Neural cell (in vitro differentiated cells): Measurements from ENCODE around the gene ST8SIA4. TPM values are rescaled to one million over a fixed set of nuclear protein-coding genes. Genes with fewer than 3 reads are reported as not detected.

ENCODE experiments used
- H2AFZ ChIP-seq: fragments of 200-600, 300-800 bp; sonication (generic), shearing (Covaris generic); 2 replicates; pipeline ENCODE4 v1.6.0; 2014; ENCODE audit warnings: low read depth, mild to moderate bottlenecking, antibody characterized with exemption, low read length, moderate library complexity
- H3F3A ChIP-seq: fragments of 200-600 bp; shearing (Covaris generic); 2 replicates; pipeline ENCODE4 v1.6.1; 2016; ENCODE audit warnings: mild to moderate bottlenecking, moderate library complexity, mixed read lengths, antibody characterized with exemption, low read length; ENCODE audit not compliant: insufficient read depth, poor library complexity, severe bottlenecking
- H3K27ac ChIP-seq: fragments of 200-600, 300-800 bp; sonication (generic), shearing (Covaris generic); 2 replicates; pipeline ENCODE4 v1.5.1; 2014; ENCODE audit warnings: mild to moderate bottlenecking, low read length, moderate library complexity
- H3K27me3 ChIP-seq: fragments of 300-800, 200-600 bp; sonication (generic), shearing (Covaris generic); 2 replicates; pipeline ENCODE4 v1.6.0; 2014; ENCODE audit warnings: mild to moderate bottlenecking, low read depth, low read length, moderate library complexity; ENCODE audit not compliant: insufficient read depth
- H3K36me3 ChIP-seq: fragments of 300-800, 200-600 bp; sonication (generic), shearing (Covaris generic); 2 replicates; pipeline ENCODE4 v1.5.1; 2014; ENCODE audit warnings: mild to moderate bottlenecking, antibody characterized with exemption, low read length, moderate library complexity; ENCODE audit not compliant: insufficient read depth
- H3K4me2 ChIP-seq: fragments of 300-800, 200-600 bp; sonication (generic), shearing (Covaris generic); 2 replicates; pipeline ENCODE4 v1.6.0; 2014; ENCODE audit warnings: mild to moderate bottlenecking, low read length
- H3K4me3 ChIP-seq: fragments of 300-800, 200-600 bp; sonication (generic), shearing (Covaris generic); 2 replicates; pipeline ENCODE4 v1.5.1; 2014; ENCODE audit warnings: mild to moderate bottlenecking, low read length, moderate library complexity
- H3K79me2 ChIP-seq: fragments of 200-600 bp; shearing (Covaris generic); replicated peaks from 2 replicates; pipeline ENCODE4 v1.6.0; 2014; ENCODE audit warnings: mild to moderate bottlenecking, low read length, moderate library complexity; ENCODE audit not compliant: insufficient read depth
- H3K9ac ChIP-seq: fragments of 300-800, 200-600 bp; sonication (generic), shearing (Covaris generic); 2 replicates; pipeline ENCODE4 v1.6.1; 2016; ENCODE audit warnings: mild to moderate bottlenecking, low read length, mixed read lengths
- H3K9me2 ChIP-seq: fragments of 200-600 bp; shearing (Covaris generic); 2 replicates; pipeline ENCODE4 v1.6.1; 2016; ENCODE audit warnings: mild to moderate bottlenecking, low read length, mixed read lengths; ENCODE audit not compliant: insufficient read depth
- H3K9me3 ChIP-seq: fragments of 200-600, 300-800 bp; sonication (generic), shearing (Covaris generic); 2 replicates; pipeline ENCODE4 v1.6.1; 2016; ENCODE audit warnings: mild to moderate bottlenecking, mixed run types, low read length, moderate library complexity, mixed read lengths
- H4K20me1 ChIP-seq: fragments of 200-600 bp; shearing (Covaris generic); 2 replicates; pipeline ENCODE4 v1.6.1; 2016; ENCODE audit warnings: mild to moderate bottlenecking, mixed run types; ENCODE audit not compliant: insufficient read depth
- EP300 ChIP-seq: fragments of 450-650 bp; conservative IDR thresholded peaks from 2 replicates; pipeline ENCODE4 v1.6.1; 2014; ENCODE audit warnings: antibody characterized with exemption, mild to moderate bottlenecking, moderate library complexity; ENCODE audit not compliant: poor library complexity, severe bottlenecking
- EZH2 ChIP-seq: fragments of 200-600, 300-800 bp; shearing (Covaris generic), sonication (generic); IDR thresholded peaks from 2 replicates; pipeline ENCODE4 v1.6.1; 2014; ENCODE audit warnings: antibody characterized with exemption, low read length, borderline replicate concordance, mild to moderate bottlenecking; ENCODE audit not compliant: insufficient read depth, poor library complexity, severe bottlenecking
- MXI1 ChIP-seq: fragments of 450-650 bp; conservative IDR thresholded peaks from 2 replicates; pipeline ENCODE4 v1.6.1; 2014; ENCODE audit warnings: antibody characterized with exemption, mild to moderate bottlenecking; ENCODE audit not compliant: poor library complexity, severe bottlenecking
- POLR2AphosphoS5 ChIP-seq: IDR thresholded peaks from 2 replicates; pipeline ENCODE4 v1.6.1; 2012
- SMC3 ChIP-seq: fragments of 450-650 bp; conservative IDR thresholded peaks from 2 replicates; pipeline ENCODE4 v1.6.1; 2014; ENCODE audit warnings: antibody characterized with exemption, mild to moderate bottlenecking, moderate library complexity; ENCODE audit not compliant: poor library complexity
- polyA plus RNA-seq: library from polyadenylated mRNA; depleted of rRNA; stranded (reverse); fragments of >200 nt; gene quantifications from 2 replicates; pipeline ENCODE4 v1.2.3, GENCODE V29; 2014
- TF ChIP-seq, protein P1 (sequence below): fragments of 450-650 bp; IDR thresholded peaks from 2 replicates; pipeline ENCODE4 v1.5.1; 2014; ENCODE audit warnings: antibody characterized with exemption, mild to moderate bottlenecking, moderate library complexity; ENCODE audit not compliant: poor library complexity, severe bottlenecking
- TF ChIP-seq, protein P2 (sequence below): IDR thresholded peaks from 2 replicates; pipeline ENCODE4 v1.6.1; 2012; ENCODE audit warnings: borderline replicate concordance

Gene ST8SIA4
- polyA plus RNA-seq, 1 donor from 2014 or later = 15.6 TPM

DNA sequence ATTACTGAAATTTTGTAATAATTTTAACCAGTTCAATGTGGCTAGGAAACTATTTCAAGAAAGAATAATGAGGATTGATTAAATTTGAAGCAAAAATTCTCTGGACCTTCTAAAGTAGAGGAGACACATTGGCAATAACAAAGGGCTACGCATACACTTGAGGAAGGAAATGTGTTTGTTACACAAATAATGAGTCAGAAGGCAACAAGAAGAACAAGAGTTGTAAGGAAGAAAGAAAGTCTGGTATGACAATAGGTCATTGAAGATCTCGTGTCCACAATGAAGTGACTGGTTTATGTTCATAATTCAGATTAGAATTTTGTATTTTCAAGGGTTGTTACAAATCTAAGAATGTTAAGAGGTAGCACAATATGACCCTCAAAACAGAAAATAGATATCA, 25.8 kb downstream of the ST8SIA4 start:
- no peak overlapping the region for H3K9ac ChIP-seq
- H3K4me3 ChIP-seq = no peak overlapping the region
- no peaks in the 10 kb centered on the region for H3K27me3 ChIP-seq
- no peaks in the 10 kb centered on the region for H3K9me3 ChIP-seq
- TF ChIP-seq, protein P1, sequence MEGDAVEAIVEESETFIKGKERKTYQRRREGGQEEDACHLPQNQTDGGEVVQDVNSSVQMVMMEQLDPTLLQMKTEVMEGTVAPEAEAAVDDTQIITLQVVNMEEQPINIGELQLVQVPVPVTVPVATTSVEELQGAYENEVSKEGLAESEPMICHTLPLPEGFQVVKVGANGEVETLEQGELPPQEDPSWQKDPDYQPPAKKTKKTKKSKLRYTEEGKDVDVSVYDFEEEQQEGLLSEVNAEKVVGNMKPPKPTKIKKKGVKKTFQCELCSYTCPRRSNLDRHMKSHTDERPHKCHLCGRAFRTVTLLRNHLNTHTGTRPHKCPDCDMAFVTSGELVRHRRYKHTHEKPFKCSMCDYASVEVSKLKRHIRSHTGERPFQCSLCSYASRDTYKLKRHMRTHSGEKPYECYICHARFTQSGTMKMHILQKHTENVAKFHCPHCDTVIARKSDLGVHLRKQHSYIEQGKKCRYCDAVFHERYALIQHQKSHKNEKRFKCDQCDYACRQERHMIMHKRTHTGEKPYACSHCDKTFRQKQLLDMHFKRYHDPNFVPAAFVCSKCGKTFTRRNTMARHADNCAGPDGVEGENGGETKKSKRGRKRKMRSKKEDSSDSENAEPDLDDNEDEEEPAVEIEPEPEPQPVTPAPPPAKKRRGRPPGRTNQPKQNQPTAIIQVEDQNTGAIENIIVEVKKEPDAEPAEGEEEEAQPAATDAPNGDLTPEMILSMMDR = no peak
- no peak for TF ChIP-seq EP300
- no peak for TF ChIP-seq MXI1
- no peak for TF ChIP-seq POLR2AphosphoS5
- TF ChIP-seq EZH2 = no peak
- TF ChIP-seq SMC3 = no peak
- H3F3A ChIP-seq = no peaks in the 10 kb centered on the region
- H3K27ac ChIP-seq = no peak overlapping the region
- no peaks in the 10 kb centered on the region for H4K20me1 ChIP-seq
- no peak overlapping the region for H2AFZ ChIP-seq
- no peak overlapping the region for H3K4me2 ChIP-seq
- peaks cover 3% of the 10 kb centered on the region for H3K79me2 ChIP-seq
- H3K36me3 ChIP-seq = no peaks in the 10 kb centered on the region
- no peaks in the 10 kb centered on the region for H3K9me2 ChIP-seq

DNA sequence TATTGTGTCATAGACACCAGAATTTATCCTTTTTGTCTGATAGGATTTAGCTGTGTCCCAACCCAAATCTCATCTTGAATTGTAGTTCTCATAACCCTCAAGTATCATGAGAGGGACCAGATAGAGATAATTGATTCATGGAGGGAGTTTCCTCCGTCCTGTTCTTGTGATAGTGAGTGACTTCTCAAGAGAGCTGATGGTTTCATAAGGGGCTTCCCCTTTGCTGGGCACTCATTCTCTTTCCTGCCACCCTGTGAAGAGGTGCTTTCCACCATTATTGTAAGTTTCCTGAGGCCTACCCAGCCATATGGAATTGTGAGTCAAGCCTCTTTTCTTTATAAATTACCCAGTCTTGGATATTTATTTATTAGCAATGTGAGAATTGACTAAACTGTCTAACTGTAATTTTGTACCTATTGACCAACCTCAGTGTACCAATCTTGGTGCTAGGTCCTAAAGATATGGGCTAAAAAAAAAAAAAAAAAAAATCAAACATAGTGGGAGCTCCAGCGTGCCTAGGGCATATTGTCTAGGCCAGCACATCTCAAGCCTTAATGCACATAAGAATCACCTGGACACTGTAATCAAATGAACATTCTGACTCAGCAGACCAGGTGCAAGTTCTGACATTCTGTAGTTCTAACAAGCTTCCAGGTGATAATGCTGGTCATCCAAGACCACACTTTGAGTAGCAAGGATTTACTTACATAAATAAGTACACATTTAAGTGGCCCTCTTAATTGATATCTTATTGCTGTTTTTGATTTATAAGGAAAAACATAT, 30.5 kb downstream of the ST8SIA4 start:
- H3K27me3 ChIP-seq = no peaks in the 10 kb centered on the region
- H3K9me2 ChIP-seq = no peaks in the 10 kb centered on the region
- H3K27ac ChIP-seq = no peak overlapping the region
- no peak overlapping the region for H3K4me3 ChIP-seq
- H3F3A ChIP-seq = no peaks in the 10 kb centered on the region
- no peaks in the 10 kb centered on the region for H3K36me3 ChIP-seq
- TF ChIP-seq POLR2AphosphoS5 = no peak
- TF ChIP-seq EZH2 = no peak
- TF ChIP-seq, protein P1 = no peak
- TF ChIP-seq, protein P2, sequence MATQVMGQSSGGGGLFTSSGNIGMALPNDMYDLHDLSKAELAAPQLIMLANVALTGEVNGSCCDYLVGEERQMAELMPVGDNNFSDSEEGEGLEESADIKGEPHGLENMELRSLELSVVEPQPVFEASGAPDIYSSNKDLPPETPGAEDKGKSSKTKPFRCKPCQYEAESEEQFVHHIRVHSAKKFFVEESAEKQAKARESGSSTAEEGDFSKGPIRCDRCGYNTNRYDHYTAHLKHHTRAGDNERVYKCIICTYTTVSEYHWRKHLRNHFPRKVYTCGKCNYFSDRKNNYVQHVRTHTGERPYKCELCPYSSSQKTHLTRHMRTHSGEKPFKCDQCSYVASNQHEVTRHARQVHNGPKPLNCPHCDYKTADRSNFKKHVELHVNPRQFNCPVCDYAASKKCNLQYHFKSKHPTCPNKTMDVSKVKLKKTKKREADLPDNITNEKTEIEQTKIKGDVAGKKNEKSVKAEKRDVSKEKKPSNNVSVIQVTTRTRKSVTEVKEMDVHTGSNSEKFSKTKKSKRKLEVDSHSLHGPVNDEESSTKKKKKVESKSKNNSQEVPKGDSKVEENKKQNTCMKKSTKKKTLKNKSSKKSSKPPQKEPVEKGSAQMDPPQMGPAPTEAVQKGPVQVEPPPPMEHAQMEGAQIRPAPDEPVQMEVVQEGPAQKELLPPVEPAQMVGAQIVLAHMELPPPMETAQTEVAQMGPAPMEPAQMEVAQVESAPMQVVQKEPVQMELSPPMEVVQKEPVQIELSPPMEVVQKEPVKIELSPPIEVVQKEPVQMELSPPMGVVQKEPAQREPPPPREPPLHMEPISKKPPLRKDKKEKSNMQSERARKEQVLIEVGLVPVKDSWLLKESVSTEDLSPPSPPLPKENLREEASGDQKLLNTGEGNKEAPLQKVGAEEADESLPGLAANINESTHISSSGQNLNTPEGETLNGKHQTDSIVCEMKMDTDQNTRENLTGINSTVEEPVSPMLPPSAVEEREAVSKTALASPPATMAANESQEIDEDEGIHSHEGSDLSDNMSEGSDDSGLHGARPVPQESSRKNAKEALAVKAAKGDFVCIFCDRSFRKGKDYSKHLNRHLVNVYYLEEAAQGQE = no peak
- no peak for TF ChIP-seq SMC3
- TF ChIP-seq MXI1 = no peak
- H4K20me1 ChIP-seq = no peaks in the 10 kb centered on the region
- H3K9me3 ChIP-seq = no peaks in the 10 kb centered on the region
- no peak overlapping the region for H3K9ac ChIP-seq
- peaks cover 3% of the 10 kb centered on the region for H3K79me2 ChIP-seq
- no peak overlapping the region for H3K4me2 ChIP-seq
- no peak overlapping the region for H2AFZ ChIP-seq
